Mesothelial cell of epicardium (in vitro differentiated cells): ENCODE data around the gene NGEF. TPM values are rescaled to one million over a fixed set of nuclear protein-coding genes. Genes with fewer than 3 reads are reported as not detected.

Source experiments
- DNase-seq, 2 experiments: peaks; one replicate each; pipeline ENCODE4 v3.0.0; 2021; ENCODE audit warnings: low spot score in 2 of 2; ENCODE audit not compliant: unreplicated experiment in 2 of 2
- H3K27ac Mint-ChIP-seq: 2 replicates; pipeline ENCODE4 v1.8.0; 2021; ENCODE audit warnings: mixed read lengths
- H3K27me3 Mint-ChIP-seq: 2 replicates; pipeline ENCODE4 v1.8.0; 2021; ENCODE audit warnings: low read depth, mixed read lengths
- H3K36me3 Mint-ChIP-seq: 2 replicates; pipeline ENCODE4 v1.8.0; 2021; ENCODE audit warnings: mixed read lengths
- H3K4me1 Mint-ChIP-seq: 2 replicates; pipeline ENCODE4 v1.8.0; 2021; ENCODE audit warnings: mixed read lengths
- H3K4me3 Mint-ChIP-seq: 2 replicates; pipeline ENCODE4 v1.8.0; 2021; ENCODE audit warnings: mild to moderate bottlenecking, moderate library complexity, mixed read lengths
- H3K9me3 Mint-ChIP-seq: 2 replicates; pipeline ENCODE4 v1.8.0; 2021; ENCODE audit warnings: mixed read lengths
- CTCF ChIP-seq: fragments of 200-600 bp; sonication (generic); IDR thresholded peaks from one replicate; pipeline ENCODE4 v1.5.0; 2021; ENCODE audit warnings: antibody characterized with exemption; ENCODE audit not compliant: unreplicated experiment
- total RNA-seq: library from RNA; stranded (reverse); gene quantifications from 3 replicates; pipeline ENCODE4 v1.2.1, GENCODE V29; 2021

NGEF gene
- total RNA-seq, 1 donor from 2014 or later: 0.51 TPM

GRCh38 chr2:232954691-232955090 lies 58.4 kb downstream of the NGEF start:
- no peak for DNase-seq
- Mint-ChIP-seq H3K27me3 (no peaks in the 10 kb centered on the region), H3K36me3 (no peaks in the 10 kb centered on the region), H3K4me1 (peaks cover 7% of the 10 kb centered on the region), H3K4me3 (no peak overlapping the region), H3K9me3 (peaks cover 4% of the 10 kb centered on the region), H3K27ac (no peak overlapping the region)
- TF ChIP-seq CTCF: no peak

- no peak for DNase-seq
- no peaks in the 10 kb centered on the region for H3K27me3 Mint-ChIP-seq
- peaks cover 7% of the 10 kb centered on the region for H3K4me1 Mint-ChIP-seq
- H3K27ac Mint-ChIP-seq: no peak overlapping the region
- TF ChIP-seq CTCF: no peak
- H3K36me3 Mint-ChIP-seq: no peaks in the 10 kb centered on the region
- no peaks in the 10 kb centered on the region for H3K9me3 Mint-ChIP-seq
- no peak overlapping the region for H3K4me3 Mint-ChIP-seq
Measured at GRCh38 chr2:232951891-232952290, 61.2 kb downstream of the NGEF start.

- H3K27me3 Mint-ChIP-seq: no peaks in the 10 kb centered on the region
- H3K4me3 Mint-ChIP-seq: no peak overlapping the region
- H3K9me3 Mint-ChIP-seq: peaks cover 1% of the 10 kb centered on the region
- H3K27ac Mint-ChIP-seq: no peak overlapping the region
- peaks cover 7% of the 10 kb centered on the region for H3K4me1 Mint-ChIP-seq
- no peak for DNase-seq
- TF ChIP-seq CTCF: no peak
- no peaks in the 10 kb centered on the region for H3K36me3 Mint-ChIP-seq
Measured at GRCh38 chr2:232951181-232951580, 61.9 kb downstream of the NGEF start.

GRCh38 chr2:232950751-232951150 lies 62.3 kb downstream of the NGEF start:
- Mint-ChIP-seq H3K27ac (no peak overlapping the region), H3K9me3 (peaks cover 4% of the 10 kb centered on the region), H3K36me3 (no peaks in the 10 kb centered on the region), H3K4me1 (peaks cover 7% of the 10 kb centered on the region), H3K4me3 (no peak overlapping the region), H3K27me3 (no peaks in the 10 kb centered on the region)
- no peak for TF ChIP-seq CTCF
- no peak for DNase-seq

- H3K36me3 Mint-ChIP-seq: no peaks in the 10 kb centered on the region
- H3K4me3 Mint-ChIP-seq: no peak overlapping the region
- H3K27me3 Mint-ChIP-seq: no peaks in the 10 kb centered on the region
- H3K9me3 Mint-ChIP-seq: peaks cover 4% of the 10 kb centered on the region
- no peak for DNase-seq
- no peak for TF ChIP-seq CTCF
- peaks cover 7% of the 10 kb centered on the region for H3K4me1 Mint-ChIP-seq
- H3K27ac Mint-ChIP-seq: no peak overlapping the region
Measured at GRCh38 chr2:232949016-232949415, 64.0 kb downstream of the NGEF start.

- no peaks in the 10 kb centered on the region for H3K4me1 Mint-ChIP-seq
- H3K27me3 Mint-ChIP-seq: no peaks in the 10 kb centered on the region
- no peak overlapping the region for H3K27ac Mint-ChIP-seq
- H3K9me3 Mint-ChIP-seq: peaks cover 17% of the 10 kb centered on the region
- H3K4me3 Mint-ChIP-seq: no peak overlapping the region
- H3K36me3 Mint-ChIP-seq: no peaks in the 10 kb centered on the region
- no peak for TF ChIP-seq CTCF
- DNase-seq: no peak
Measured at GRCh38 chr2:232942831-232943230, 70.2 kb downstream of the NGEF start.
